Measurements from ENCODE around the gene CD3G.

The CD3G gene

GRCh38 chr11:118322721-118323120, 21.4 kb upstream of the CD3G start:
- H3K27me3 ChIP-seq (ENCODE audit: control insufficient read depth, insufficient read depth, low read length) = no peaks in the 10 kb centered on the region
- no peak overlapping the region for H3K4me3 ChIP-seq (ENCODE audit: low read depth, low read length)
- H3K27ac ChIP-seq (ENCODE audit: low read depth, low read length) = no peak overlapping the region
- no peaks in the 10 kb centered on the region for H3K36me3 ChIP-seq (ENCODE audit: control insufficient read depth, insufficient read depth, low read length)
- H3K9ac ChIP-seq (ENCODE audit: low read depth, low read length) = no peak overlapping the region
- H3K4me1 ChIP-seq (ENCODE audit: control insufficient read depth, insufficient read depth, low read length) = 0 out of 2 replicates have a peak, but pooled peaks cover 5% of the 10 kb centered on the region
- no peaks in the 10 kb centered on the region for H3K9me3 ChIP-seq (ENCODE audit: control insufficient read depth, insufficient read depth, low read length)

- H3K27ac ChIP-seq (ENCODE audit: low read depth, low read length) = no peak overlapping the region
- no peak overlapping the region for H3K4me3 ChIP-seq (ENCODE audit: low read depth, low read length)
- no peaks in the 10 kb centered on the region for H3K36me3 ChIP-seq (ENCODE audit: control insufficient read depth, insufficient read depth, low read length)
- H3K9ac ChIP-seq (ENCODE audit: low read depth, low read length) = no peak overlapping the region
- H3K9me3 ChIP-seq (ENCODE audit: control insufficient read depth, insufficient read depth, low read length) = no peaks in the 10 kb centered on the region
- H3K27me3 ChIP-seq (ENCODE audit: control insufficient read depth, insufficient read depth, low read length) = no peaks in the 10 kb centered on the region
- H3K4me1 ChIP-seq (ENCODE audit: control insufficient read depth, insufficient read depth, low read length) = 0 out of 2 replicates have a peak, but pooled peaks cover 5% of the 10 kb centered on the region
These were observed 18.9 kb upstream of the CD3G start for GRCh38 chr11:118325283-118325682.

GRCh38 chr11:118328745-118329144, 15.4 kb upstream of the CD3G start:
- no peak overlapping the region for H3K9ac ChIP-seq (ENCODE audit: low read depth, low read length)
- H3K4me3 ChIP-seq (ENCODE audit: low read depth, low read length) = no peak overlapping the region
- H3K27me3 ChIP-seq (ENCODE audit: control insufficient read depth, insufficient read depth, low read length) = no peaks in the 10 kb centered on the region
- no peaks in the 10 kb centered on the region for H3K36me3 ChIP-seq (ENCODE audit: control insufficient read depth, insufficient read depth, low read length)
- no peak overlapping the region for H3K27ac ChIP-seq (ENCODE audit: low read depth, low read length)
- H3K9me3 ChIP-seq (ENCODE audit: control insufficient read depth, insufficient read depth, low read length) = no peaks in the 10 kb centered on the region
- H3K4me1 ChIP-seq (ENCODE audit: control insufficient read depth, insufficient read depth, low read length) = no peaks in the 10 kb centered on the region

GRCh38 chr11:118334745-118335144, 9.4 kb upstream of the CD3G start:
- H3K4me1 ChIP-seq (ENCODE audit: control insufficient read depth, insufficient read depth, low read length) = no peaks in the 10 kb centered on the region
- no peaks in the 10 kb centered on the region for H3K27me3 ChIP-seq (ENCODE audit: control insufficient read depth, insufficient read depth, low read length)
- H3K4me3 ChIP-seq (ENCODE audit: low read depth, low read length) = no peak overlapping the region
- H3K27ac ChIP-seq (ENCODE audit: low read depth, low read length) = no peak overlapping the region
- H3K9ac ChIP-seq (ENCODE audit: low read depth, low read length) = no peak overlapping the region
- H3K9me3 ChIP-seq (ENCODE audit: control insufficient read depth, insufficient read depth, low read length) = no peaks in the 10 kb centered on the region
- no peaks in the 10 kb centered on the region for H3K36me3 ChIP-seq (ENCODE audit: control insufficient read depth, insufficient read depth, low read length)

- no peaks in the 10 kb centered on the region for H3K4me1 ChIP-seq (ENCODE audit: control insufficient read depth, insufficient read depth, low read length)
- no peak overlapping the region for H3K4me3 ChIP-seq (ENCODE audit: low read depth, low read length)
- no peak overlapping the region for H3K27ac ChIP-seq (ENCODE audit: low read depth, low read length)
- no peaks in the 10 kb centered on the region for H3K36me3 ChIP-seq (ENCODE audit: control insufficient read depth, insufficient read depth, low read length)
- H3K9ac ChIP-seq (ENCODE audit: low read depth, low read length) = no peak overlapping the region
- H3K9me3 ChIP-seq (ENCODE audit: control insufficient read depth, insufficient read depth, low read length) = no peaks in the 10 kb centered on the region
- H3K27me3 ChIP-seq (ENCODE audit: control insufficient read depth, insufficient read depth, low read length) = no peaks in the 10 kb centered on the region
These were observed 5.5 kb upstream of the CD3G start for GRCh38 chr11:118338637-118339061.

GRCh38 chr11:118339281-118339961, 4.7 kb upstream of the CD3G start:
- Histone ChIP-seq H3K4me1 (ENCODE audit: control insufficient read depth, insufficient read depth, low read length) (no peaks in the 10 kb centered on the region), H3K27ac (ENCODE audit: low read depth, low read length) (no peak overlapping the region), H3K9me3 (ENCODE audit: control insufficient read depth, insufficient read depth, low read length) (no peaks in the 10 kb centered on the region), H3K9ac (ENCODE audit: low read depth, low read length) (no peak overlapping the region), H3K4me3 (ENCODE audit: low read depth, low read length) (no peak overlapping the region), H3K27me3 (ENCODE audit: control insufficient read depth, insufficient read depth, low read length) (no peaks in the 10 kb centered on the region), H3K36me3 (ENCODE audit: control insufficient read depth, insufficient read depth, low read length) (no peaks in the 10 kb centered on the region)

- Histone ChIP-seq H3K36me3 (ENCODE audit: control insufficient read depth, insufficient read depth, low read length) (no peaks in the 10 kb centered on the region), H3K9ac (ENCODE audit: low read depth, low read length) (no peak overlapping the region), H3K27ac (ENCODE audit: low read depth, low read length) (no peak overlapping the region), H3K9me3 (ENCODE audit: control insufficient read depth, insufficient read depth, low read length) (no peaks in the 10 kb centered on the region), H3K4me1 (ENCODE audit: control insufficient read depth, insufficient read depth, low read length) (no peaks in the 10 kb centered on the region), H3K4me3 (ENCODE audit: low read depth, low read length) (no peak overlapping the region), H3K27me3 (ENCODE audit: control insufficient read depth, insufficient read depth, low read length) (no peaks in the 10 kb centered on the region)
These were observed 3.7 kb upstream of the CD3G start for GRCh38 chr11:118340449-118340848.

GRCh38 chr11:118341261-118341660, 2.9 kb upstream of the CD3G start:
- H3K9me3 ChIP-seq (ENCODE audit: control insufficient read depth, insufficient read depth, low read length) = no peaks in the 10 kb centered on the region
- H3K4me3 ChIP-seq (ENCODE audit: low read depth, low read length) = no peak overlapping the region
- H3K4me1 ChIP-seq (ENCODE audit: control insufficient read depth, insufficient read depth, low read length) = no peaks in the 10 kb centered on the region
- no peak overlapping the region for H3K27ac ChIP-seq (ENCODE audit: low read depth, low read length)
- no peaks in the 10 kb centered on the region for H3K27me3 ChIP-seq (ENCODE audit: control insufficient read depth, insufficient read depth, low read length)
- no peaks in the 10 kb centered on the region for H3K36me3 ChIP-seq (ENCODE audit: control insufficient read depth, insufficient read depth, low read length)
- no peak overlapping the region for H3K9ac ChIP-seq (ENCODE audit: low read depth, low read length)

GRCh38 chr11:118341815-118342489, 2.2 kb upstream of the CD3G start:
- Histone ChIP-seq H3K4me1 (ENCODE audit: control insufficient read depth, insufficient read depth, low read length) (no peaks in the 10 kb centered on the region), H3K27ac (ENCODE audit: low read depth, low read length) (no peak overlapping the region), H3K9ac (ENCODE audit: low read depth, low read length) (no peak overlapping the region), H3K9me3 (ENCODE audit: control insufficient read depth, insufficient read depth, low read length) (no peaks in the 10 kb centered on the region), H3K4me3 (ENCODE audit: low read depth, low read length) (no peak overlapping the region), H3K27me3 (ENCODE audit: control insufficient read depth, insufficient read depth, low read length) (no peaks in the 10 kb centered on the region), H3K36me3 (ENCODE audit: control insufficient read depth, insufficient read depth, low read length) (no peaks in the 10 kb centered on the region)

- H3K27ac ChIP-seq (ENCODE audit: low read depth, low read length) = no peak within 1 kb of the TSS
- no peak within 1 kb of the TSS for H3K9ac ChIP-seq (ENCODE audit: low read depth, low read length)
- H3K4me3 ChIP-seq (ENCODE audit: low read depth, low read length) = no peak within 1 kb of the TSS
- H3K27me3 ChIP-seq (ENCODE audit: control insufficient read depth, insufficient read depth, low read length) = no peaks in the 10 kb centered on the region
- H3K9me3 ChIP-seq (ENCODE audit: control insufficient read depth, insufficient read depth, low read length) = no peaks in the 10 kb centered on the region
- H3K36me3 ChIP-seq (ENCODE audit: control insufficient read depth, insufficient read depth, low read length) = no peaks in the 10 kb centered on the region
- H3K4me1 ChIP-seq (ENCODE audit: control insufficient read depth, insufficient read depth, low read length) = no peaks in the 10 kb centered on the region
These were observed 1.5 kb upstream of the CD3G start, which contains the start of gene CD3D for GRCh38 chr11:118342503-118343161. TSS of gene CD3D (minus strand) at chr11:118342705. CDS start at chr11:118342607, 98 bp downstream.

GRCh38 chr11:118343248-118343647, 896 bp upstream of the CD3G start:
- no peak overlapping the region for H3K4me3 ChIP-seq (ENCODE audit: low read depth, low read length)
- H3K9me3 ChIP-seq (ENCODE audit: control insufficient read depth, insufficient read depth, low read length) = no peaks in the 10 kb centered on the region
- no peaks in the 10 kb centered on the region for H3K27me3 ChIP-seq (ENCODE audit: control insufficient read depth, insufficient read depth, low read length)
- no peak overlapping the region for H3K9ac ChIP-seq (ENCODE audit: low read depth, low read length)
- no peak overlapping the region for H3K27ac ChIP-seq (ENCODE audit: low read depth, low read length)
- no peaks in the 10 kb centered on the region for H3K36me3 ChIP-seq (ENCODE audit: control insufficient read depth, insufficient read depth, low read length)
- no peaks in the 10 kb centered on the region for H3K4me1 ChIP-seq (ENCODE audit: control insufficient read depth, insufficient read depth, low read length)

Measured in HUES48 (cell line).